Neural progenitor cell (in vitro differentiated cells): ENCODE measurements around the gene PTPRG.

Experiments used
- CTCF ChIP-seq: fragments of 200-600 bp; sonication (generic); IDR thresholded peaks from 2 replicates; pipeline ENCODE4 v1.5.1; 2017; ENCODE audit warnings: antibody characterized with exemption, mild to moderate bottlenecking
- EZH2 ChIP-seq: fragments of 200-600 bp; sonication (generic); IDR thresholded peaks from 2 replicates; pipeline ENCODE4 v1.6.1; 2017; ENCODE audit warnings: antibody characterized with exemption, mild to moderate bottlenecking, moderate library complexity

DNA sequence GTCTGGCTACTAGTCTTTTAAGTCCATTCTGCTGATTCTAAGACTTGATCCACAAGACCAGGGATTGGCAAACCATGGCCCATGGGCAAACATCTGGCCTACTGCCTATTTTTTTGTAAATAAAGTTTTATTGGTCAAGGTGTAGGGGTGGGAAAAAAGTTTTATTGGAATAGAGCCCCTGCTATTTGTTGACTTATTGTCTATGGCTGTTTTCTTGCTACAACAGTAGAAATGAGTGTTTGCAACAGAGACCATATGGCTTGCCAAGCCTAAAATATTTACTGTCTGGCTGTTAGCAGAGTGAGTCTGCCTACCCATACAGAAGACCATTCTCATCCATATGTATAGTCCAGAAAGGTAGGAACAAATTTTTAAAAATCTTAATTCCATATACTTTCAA is 106.4 kb downstream of the PTPRG start:
- TF ChIP-seq EZH2 (no peak), CTCF (no peak)
